Osteocyte (in vitro differentiated cells): Measurements from ENCODE around the gene MCTP1. TPM values are rescaled to one million over a fixed set of nuclear protein-coding genes. Genes with fewer than 3 reads are reported as not detected.

Experiments used
- DNase-seq: peaks from one replicate; pipeline ENCODE4 v3.0.0; 2021; ENCODE audit warnings: mixed read lengths; ENCODE audit not compliant: unreplicated experiment; ENCODE audit errors: extremely low spot score
- H3K27ac Mint-ChIP-seq: one replicate; pipeline ENCODE4 v1.8.0; 2021; ENCODE audit warnings: mild to moderate bottlenecking, mixed read lengths; ENCODE audit not compliant: unreplicated experiment
- H3K27me3 Mint-ChIP-seq: one replicate; pipeline ENCODE4 v1.8.0; 2021; ENCODE audit warnings: mixed read lengths; ENCODE audit not compliant: unreplicated experiment
- H3K36me3 Mint-ChIP-seq: one replicate; pipeline ENCODE4 v1.8.0; 2021; ENCODE audit warnings: mixed read lengths; ENCODE audit not compliant: unreplicated experiment
- H3K4me1 Mint-ChIP-seq: one replicate; pipeline ENCODE4 v1.8.0; 2021; ENCODE audit warnings: mixed read lengths; ENCODE audit not compliant: unreplicated experiment
- H3K4me3 Mint-ChIP-seq: one replicate; pipeline ENCODE4 v1.8.0; 2021; ENCODE audit warnings: mild to moderate bottlenecking, moderate library complexity, mixed read lengths; ENCODE audit not compliant: unreplicated experiment
- H3K9me3 Mint-ChIP-seq: one replicate; pipeline ENCODE4 v1.8.0; 2021; ENCODE audit warnings: mixed read lengths; ENCODE audit not compliant: unreplicated experiment
- total RNA-seq: library from RNA; stranded (reverse); gene quantifications from 2 replicates; pipeline ENCODE4 v1.2.1, GENCODE V29; 2021
- TF ChIP-seq, protein P1 (sequence below): fragments of 200-600 bp; sonication (generic); IDR thresholded peaks from 2 replicates; pipeline ENCODE4 v1.5.0; 2021; ENCODE audit warnings: antibody characterized with exemption, mild to moderate bottlenecking, moderate library complexity

Gene MCTP1
- total RNA-seq, 1 donor from 2014 or later, result 0.67 TPM

DNA sequence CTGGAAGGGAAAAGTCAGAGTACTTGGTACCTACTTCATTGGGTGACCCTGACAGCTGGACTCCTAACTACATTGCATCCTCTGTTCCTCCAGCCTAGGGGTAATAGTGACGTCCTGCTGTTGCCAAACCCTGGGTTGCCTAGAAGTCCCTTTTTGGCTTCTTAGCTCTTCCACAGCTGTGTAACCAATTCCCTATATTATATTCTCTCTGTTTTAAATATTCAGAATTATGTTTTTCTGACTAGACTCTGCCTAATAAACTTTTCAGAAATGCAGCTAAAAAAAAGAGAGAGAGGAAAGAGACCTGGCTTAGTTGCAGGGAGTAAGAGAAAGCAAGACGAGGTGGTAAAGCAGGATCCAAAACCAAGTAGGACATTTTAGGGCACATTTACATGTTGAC, 28.4 kb downstream of the MCTP1 start:
- Mint-ChIP-seq H3K4me3 (no peak overlapping the region), H3K27me3 (peaks cover 47% of the 10 kb centered on the region), H3K9me3 (no peaks in the 10 kb centered on the region), H3K27ac (no peak overlapping the region), H3K36me3 (no peaks in the 10 kb centered on the region), H3K4me1 (no peaks in the 10 kb centered on the region)
- TF ChIP-seq, protein P1, sequence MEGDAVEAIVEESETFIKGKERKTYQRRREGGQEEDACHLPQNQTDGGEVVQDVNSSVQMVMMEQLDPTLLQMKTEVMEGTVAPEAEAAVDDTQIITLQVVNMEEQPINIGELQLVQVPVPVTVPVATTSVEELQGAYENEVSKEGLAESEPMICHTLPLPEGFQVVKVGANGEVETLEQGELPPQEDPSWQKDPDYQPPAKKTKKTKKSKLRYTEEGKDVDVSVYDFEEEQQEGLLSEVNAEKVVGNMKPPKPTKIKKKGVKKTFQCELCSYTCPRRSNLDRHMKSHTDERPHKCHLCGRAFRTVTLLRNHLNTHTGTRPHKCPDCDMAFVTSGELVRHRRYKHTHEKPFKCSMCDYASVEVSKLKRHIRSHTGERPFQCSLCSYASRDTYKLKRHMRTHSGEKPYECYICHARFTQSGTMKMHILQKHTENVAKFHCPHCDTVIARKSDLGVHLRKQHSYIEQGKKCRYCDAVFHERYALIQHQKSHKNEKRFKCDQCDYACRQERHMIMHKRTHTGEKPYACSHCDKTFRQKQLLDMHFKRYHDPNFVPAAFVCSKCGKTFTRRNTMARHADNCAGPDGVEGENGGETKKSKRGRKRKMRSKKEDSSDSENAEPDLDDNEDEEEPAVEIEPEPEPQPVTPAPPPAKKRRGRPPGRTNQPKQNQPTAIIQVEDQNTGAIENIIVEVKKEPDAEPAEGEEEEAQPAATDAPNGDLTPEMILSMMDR, result no peak
- DNase-seq, result no peak

DNA sequence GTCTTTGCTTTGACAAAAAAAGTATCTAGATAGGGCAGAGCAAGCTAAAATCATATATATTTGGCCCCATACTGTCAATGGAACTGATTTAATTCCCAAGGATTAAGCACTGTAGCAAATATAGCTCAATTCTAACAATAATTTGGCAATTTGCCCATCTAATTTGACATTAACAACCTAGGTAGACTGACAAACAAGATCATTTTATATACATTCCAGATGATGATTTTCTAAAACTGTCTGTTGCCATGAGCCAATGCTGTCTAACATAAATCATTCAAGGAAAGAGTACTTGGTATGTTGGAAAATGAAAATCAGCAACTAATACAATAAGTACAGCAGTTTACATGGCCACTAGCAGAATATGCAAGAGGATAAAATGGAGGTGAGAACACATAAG, 32.1 kb downstream of the MCTP1 start:
- Mint-ChIP-seq H3K36me3 (no peaks in the 10 kb centered on the region), H3K4me3 (no peak overlapping the region), H3K27me3 (peaks cover 43% of the 10 kb centered on the region), H3K9me3 (no peaks in the 10 kb centered on the region), H3K4me1 (no peaks in the 10 kb centered on the region), H3K27ac (no peak overlapping the region)
- TF ChIP-seq, protein P1, result no peak
- no peak for DNase-seq

DNA sequence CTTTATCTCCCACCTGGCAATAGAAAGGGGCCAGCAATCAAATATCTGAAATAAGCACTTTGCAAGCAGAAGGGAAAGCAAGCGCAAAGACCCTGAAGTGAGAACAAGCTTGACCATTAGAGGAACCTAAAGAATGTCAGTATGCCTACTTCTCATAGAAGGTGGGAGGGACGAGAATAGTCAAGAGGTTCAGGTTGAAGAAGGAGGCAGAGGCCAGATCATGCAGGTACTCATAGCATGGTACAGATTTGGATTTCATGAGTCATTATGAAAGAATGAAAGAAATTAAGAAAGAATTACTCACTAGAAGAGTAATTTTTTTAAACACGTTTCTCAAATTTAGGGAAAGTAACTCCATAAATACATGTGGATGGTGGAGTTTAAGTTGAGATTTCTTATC, 33.7 kb downstream of the MCTP1 start:
- no peaks in the 10 kb centered on the region for H3K9me3 Mint-ChIP-seq
- no peak overlapping the region for H3K4me3 Mint-ChIP-seq
- H3K27ac Mint-ChIP-seq, result no peak overlapping the region
- H3K36me3 Mint-ChIP-seq, result no peaks in the 10 kb centered on the region
- TF ChIP-seq, protein P1, result no peak
- H3K4me1 Mint-ChIP-seq, result no peaks in the 10 kb centered on the region
- DNase-seq, result no peak
- peaks cover 48% of the 10 kb centered on the region for H3K27me3 Mint-ChIP-seq

GRCh38 chr5:95244479-95244878, 40.4 kb downstream of the MCTP1 start:
- Mint-ChIP-seq H3K27ac (no peak overlapping the region), H3K9me3 (no peaks in the 10 kb centered on the region), H3K4me3 (no peak overlapping the region), H3K4me1 (no peaks in the 10 kb centered on the region), H3K27me3 (peaks cover 40% of the 10 kb centered on the region), H3K36me3 (no peaks in the 10 kb centered on the region)
- DNase-seq, result no peak
- TF ChIP-seq, protein P1, result no peak

- Mint-ChIP-seq H3K27me3 (peaks cover 55% of the 10 kb centered on the region), H3K4me3 (no peak overlapping the region), H3K36me3 (no peaks in the 10 kb centered on the region), H3K27ac (no peak overlapping the region), H3K4me1 (peaks cover 7% of the 10 kb centered on the region), H3K9me3 (no peaks in the 10 kb centered on the region)
- no peak for DNase-seq
- TF ChIP-seq, protein P1, result no peak
Measured at GRCh38 chr5:95241635-95242034, 43.3 kb downstream of the MCTP1 start.
